AG10803 (cell line): ENCODE results near the gene MYO10.

Source experiments
- DNase-seq: peaks from one replicate; pipeline ENCODE4 v3.0.0; 2010; ENCODE audit warnings: low read depth
- H3K4me3 ChIP-seq: 2 replicates; pipeline ENCODE4 v1.5.1; 2011; ENCODE audit warnings: mild to moderate bottlenecking, low read length, control low read depth
- CTCF ChIP-seq: conservative IDR thresholded peaks from 2 replicates; pipeline ENCODE4 v1.5.1; 2011; ENCODE audit warnings: mild to moderate bottlenecking, low read length, control low read depth, inconsistent platforms

The MYO10 gene

DNA sequence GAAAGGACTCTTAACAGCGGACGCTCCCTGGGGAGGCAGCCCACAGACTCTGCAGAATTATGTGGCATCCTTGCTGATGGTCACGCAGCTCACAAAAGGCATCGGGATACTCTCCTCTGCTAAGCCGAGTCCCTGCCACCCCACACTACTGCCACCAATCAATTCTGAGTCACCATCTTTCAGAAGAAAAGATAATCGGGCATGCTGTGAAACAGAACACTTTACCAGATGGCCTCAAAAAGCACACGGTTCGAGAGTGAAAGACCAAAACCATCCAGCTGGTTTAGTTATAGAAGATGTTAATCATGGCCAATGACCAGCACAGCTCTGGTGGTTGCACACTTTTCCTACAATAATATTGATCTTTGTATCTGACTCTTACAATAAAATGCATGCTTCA is 136.3 kb downstream of the MYO10 start:
- no peak overlapping the region for H3K4me3 ChIP-seq
- DNase-seq = no peak
- no peak for TF ChIP-seq CTCF

DNA sequence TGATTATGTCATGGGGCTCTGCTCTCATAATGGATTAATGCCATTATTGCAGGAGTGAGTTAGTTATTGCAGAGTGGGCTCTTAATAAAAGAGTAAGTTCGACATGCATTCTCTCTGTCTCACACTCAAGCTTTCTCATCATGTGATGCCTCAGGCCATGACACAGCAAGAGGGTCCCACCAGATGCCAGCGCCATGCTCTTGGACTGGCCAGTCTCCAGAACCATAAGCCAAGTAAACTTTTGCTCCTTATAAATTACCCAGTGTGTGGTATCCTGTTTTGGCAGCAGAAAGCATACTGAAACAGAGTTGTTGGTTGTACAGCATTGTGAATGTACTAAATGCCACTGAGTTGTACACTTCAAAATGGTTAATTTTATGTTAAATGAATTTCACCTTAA is 138.1 kb downstream of the MYO10 start:
- no peak overlapping the region for H3K4me3 ChIP-seq
- no peak for DNase-seq
- no peak for TF ChIP-seq CTCF

- H3K4me3 ChIP-seq = no peak overlapping the region
- DNase-seq = no peak
- TF ChIP-seq CTCF = no peak
Observed at GRCh38 chr5:16794269-16794913, 141.7 kb downstream of the MYO10 start.

GRCh38 chr5:16792598-16793275 is 143.4 kb downstream of the MYO10 start:
- TF ChIP-seq CTCF = no peak
- no peak overlapping the region for H3K4me3 ChIP-seq
- no peak for DNase-seq

DNA sequence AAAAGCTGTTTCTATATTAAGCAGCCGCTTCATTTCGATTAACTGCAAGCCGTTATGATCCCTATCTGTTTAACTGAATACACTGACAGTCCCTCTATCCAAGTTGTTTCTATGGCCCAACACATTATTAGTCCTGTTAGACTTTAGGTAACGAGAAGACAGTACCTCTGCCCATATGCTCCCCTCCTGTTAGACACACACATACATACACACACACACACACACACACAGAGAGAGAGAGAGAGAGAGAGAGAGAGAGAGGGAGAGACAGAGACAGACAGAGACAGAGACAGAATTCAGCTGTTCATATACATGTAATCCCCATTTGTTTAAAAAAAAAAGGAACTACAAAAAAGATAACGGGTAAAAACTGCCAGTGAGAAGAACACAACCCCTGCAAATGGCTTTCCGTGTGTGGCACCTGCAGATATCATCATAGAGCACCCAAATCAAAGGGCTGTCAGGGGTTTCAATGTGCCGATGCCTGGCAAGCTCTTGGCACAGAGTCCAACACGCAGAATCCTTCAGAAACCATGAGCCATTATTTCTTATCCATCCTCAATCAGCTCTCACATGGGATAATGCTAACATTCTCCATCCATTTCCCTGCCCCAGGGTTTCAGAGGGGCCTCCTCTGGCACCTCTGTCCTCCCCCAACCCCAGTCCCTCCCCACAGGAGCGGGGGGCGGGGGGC is 144.0 kb downstream of the MYO10 start:
- TF ChIP-seq CTCF = no peak
- DNase-seq = no peak
- no peak overlapping the region for H3K4me3 ChIP-seq

DNA sequence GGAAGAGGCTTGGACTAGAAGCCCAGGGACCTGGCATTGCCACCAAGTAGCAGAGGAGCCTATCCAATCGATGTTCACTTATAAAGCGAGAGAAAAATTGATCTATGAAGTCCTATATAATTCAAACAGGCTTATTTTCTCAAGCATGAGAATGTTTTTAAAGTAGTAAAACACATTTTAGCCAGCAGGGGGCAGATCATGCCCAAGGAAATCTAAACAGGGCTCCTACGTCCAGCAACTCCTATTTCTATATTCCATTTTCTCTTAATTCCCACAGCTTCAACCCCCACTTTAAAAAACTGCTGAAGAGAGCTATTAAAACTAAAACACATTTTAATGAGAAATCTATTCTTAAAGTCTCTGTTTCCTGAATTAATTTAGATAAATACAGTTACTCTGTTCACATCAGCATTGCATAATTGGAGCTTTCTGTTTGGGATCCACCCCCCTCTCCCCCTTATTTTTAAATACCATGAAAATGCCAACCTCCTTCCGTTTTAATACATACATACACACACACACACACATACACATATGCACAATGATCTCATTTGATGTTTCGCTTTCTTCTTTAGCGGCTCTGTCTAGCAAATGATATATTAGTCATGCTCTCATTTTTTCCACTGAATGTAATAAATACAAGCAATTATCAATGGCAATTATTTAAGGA is 144.9 kb downstream of the MYO10 start:
- peak; percentile 62 for DNase-seq
- H3K4me3 ChIP-seq = no peak overlapping the region
- TF ChIP-seq CTCF = peak; percentile 71
